ENCODE data around the gene ADCY7.

The ADCY7 gene

DNA sequence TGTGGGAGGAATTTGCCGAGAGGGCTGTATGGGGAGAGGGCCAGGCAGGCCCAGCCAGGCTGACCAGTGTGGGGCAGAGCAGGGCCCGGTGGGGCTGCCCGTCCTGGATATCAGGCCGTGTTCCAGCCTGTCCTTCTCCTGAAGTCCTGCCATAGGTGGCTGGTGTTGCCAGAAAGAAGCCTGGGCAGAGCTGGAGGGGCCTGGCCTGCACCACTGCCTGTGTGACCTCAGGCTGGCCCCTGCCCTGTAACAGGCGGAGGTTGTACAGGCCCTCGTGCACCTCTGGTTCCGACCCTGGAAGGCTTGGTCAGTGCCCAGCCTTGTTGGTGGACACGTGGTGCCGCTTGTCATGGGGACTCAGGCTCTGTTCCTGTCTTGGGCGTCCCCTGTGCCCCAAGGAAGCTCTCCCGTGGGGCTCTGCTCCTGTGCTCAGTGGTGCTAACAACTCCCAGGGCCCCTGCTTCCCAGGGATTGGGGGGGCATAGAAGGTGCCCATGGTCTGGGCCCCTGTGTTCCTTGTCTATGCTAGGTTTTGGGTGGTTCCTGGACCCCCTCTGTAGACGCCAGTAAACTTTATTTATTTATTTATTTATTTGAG, 33.3 kb downstream of the ADCY7 start:
- no peak overlapping the region for H3K4me3 ChIP-seq (ENCODE audit: low read depth, low read length)

DNA sequence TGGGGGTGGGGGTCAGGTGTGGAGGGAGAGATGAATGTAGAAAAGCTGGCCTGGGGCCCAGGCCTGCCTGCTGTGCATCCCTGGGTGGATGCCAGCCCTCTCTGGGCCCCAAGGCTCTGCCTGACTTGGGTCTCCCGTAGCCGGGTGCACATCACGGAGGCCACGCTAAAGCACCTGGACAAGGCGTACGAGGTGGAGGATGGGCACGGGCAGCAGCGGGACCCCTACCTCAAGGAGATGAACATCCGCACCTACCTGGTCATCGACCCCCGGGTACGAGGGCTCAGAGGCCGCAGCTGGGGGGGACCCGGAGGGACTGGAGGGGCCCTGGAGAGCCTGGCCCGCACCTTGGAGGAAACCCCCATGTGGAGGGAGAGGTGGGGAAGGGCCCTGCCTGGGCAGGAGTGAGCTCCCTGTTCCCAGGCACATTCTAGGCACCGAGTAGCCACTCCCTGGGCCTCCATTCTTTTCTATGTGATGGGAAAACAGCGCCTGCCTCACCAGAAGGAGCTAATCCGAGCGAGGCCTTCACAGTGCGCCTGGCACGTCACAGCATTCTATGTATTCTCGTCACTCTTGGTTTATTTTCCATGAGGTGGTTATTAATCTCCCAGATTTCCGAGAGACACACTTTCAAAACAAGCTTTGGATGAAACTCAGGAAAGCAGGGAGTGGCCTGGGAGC, 34.7 kb downstream of the ADCY7 start:
- TF ChIP-seq, protein P1, sequence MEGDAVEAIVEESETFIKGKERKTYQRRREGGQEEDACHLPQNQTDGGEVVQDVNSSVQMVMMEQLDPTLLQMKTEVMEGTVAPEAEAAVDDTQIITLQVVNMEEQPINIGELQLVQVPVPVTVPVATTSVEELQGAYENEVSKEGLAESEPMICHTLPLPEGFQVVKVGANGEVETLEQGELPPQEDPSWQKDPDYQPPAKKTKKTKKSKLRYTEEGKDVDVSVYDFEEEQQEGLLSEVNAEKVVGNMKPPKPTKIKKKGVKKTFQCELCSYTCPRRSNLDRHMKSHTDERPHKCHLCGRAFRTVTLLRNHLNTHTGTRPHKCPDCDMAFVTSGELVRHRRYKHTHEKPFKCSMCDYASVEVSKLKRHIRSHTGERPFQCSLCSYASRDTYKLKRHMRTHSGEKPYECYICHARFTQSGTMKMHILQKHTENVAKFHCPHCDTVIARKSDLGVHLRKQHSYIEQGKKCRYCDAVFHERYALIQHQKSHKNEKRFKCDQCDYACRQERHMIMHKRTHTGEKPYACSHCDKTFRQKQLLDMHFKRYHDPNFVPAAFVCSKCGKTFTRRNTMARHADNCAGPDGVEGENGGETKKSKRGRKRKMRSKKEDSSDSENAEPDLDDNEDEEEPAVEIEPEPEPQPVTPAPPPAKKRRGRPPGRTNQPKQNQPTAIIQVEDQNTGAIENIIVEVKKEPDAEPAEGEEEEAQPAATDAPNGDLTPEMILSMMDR (IDR thresholded peaks at IDR 0.05; ENCODE audit: borderline replicate concordance, insufficient read depth, low read depth, low read length) = no peak
- no peak overlapping the region for H3K4me3 ChIP-seq (ENCODE audit: low read depth, low read length)

More for the DNA sequence above, 33.3 kb downstream of the ADCY7 start:
- TF ChIP-seq, protein P1 (IDR thresholded peaks at IDR 0.05; ENCODE audit: borderline replicate concordance, insufficient read depth, low read depth, low read length) = no peak

DNA sequence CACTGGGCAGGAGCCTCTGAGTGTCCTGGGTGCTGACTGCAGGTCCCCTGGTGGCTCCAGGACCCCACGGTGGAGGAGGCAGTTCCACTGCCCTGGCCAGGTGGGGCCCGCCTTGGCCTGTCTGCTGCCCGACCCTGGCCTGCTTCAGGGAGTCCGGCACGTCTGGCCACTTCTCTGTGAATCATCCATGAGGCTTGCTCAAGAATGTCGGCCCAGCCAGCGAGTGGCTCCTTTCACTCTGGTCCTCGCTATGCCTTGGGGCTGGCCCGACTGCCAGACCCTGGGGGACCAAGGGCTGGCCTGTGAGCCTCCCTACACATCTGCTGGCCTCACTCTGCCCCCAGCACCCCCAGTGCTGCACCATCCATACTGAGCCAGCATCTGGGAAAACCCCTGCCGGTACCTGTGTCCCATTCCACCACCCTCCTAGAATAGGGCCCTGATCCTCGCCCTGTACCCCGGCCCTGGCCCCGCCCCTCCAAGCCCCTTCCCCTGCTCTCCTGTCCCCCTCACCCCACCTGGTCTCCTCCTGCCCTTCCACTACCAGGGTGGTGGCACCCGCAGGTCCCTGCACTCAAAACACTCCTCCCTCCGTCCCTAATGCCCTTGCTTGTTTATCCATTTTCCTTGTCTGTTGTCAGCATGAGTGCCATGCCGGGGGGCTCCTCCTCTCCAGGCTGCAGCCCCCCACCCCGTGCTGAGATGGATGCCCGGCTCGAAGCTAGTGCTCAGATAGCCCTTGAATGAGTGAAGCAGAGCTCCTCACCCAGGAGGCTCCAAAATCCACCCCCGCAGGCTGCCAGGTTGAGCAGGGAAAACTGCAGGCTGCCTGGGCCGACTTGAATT, 35.5 kb downstream of the ADCY7 start:
- H3K4me3 ChIP-seq (ENCODE audit: low read depth, low read length) = no peak overlapping the region
- TF ChIP-seq, protein P1 (IDR thresholded peaks at IDR 0.05; ENCODE audit: borderline replicate concordance, insufficient read depth, low read depth, low read length) = no peak

DNA sequence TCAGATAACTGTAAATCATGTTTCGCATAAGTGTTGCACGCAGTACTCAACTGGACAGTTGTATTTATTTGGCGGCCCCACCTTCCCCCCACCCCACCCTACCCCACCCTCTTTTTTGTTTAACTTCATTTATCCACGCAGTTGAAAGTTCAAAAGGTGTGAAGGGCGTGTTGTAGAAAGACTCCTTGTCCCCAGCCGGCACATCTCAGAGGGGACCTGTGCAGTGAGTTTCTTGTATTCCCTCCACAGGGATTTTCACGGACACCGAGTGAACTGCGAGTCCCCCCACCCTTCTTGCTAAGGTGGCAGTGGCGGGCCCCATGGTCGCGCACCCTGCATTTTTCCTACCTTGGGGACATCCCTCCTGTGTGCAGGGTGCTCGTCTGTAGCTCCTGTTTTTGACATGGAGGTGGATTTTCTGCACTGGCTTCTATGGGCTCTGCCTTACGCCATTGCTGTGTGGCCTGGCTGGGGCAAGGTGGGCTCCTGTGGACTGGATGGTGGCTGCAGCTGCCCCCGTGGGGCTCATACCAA, 36.2 kb downstream of the ADCY7 start:
- no peak overlapping the region for H3K4me3 ChIP-seq (ENCODE audit: low read depth, low read length)
- TF ChIP-seq, protein P1 (IDR thresholded peaks at IDR 0.05; ENCODE audit: borderline replicate concordance, insufficient read depth, low read depth, low read length) = no peak

DNA sequence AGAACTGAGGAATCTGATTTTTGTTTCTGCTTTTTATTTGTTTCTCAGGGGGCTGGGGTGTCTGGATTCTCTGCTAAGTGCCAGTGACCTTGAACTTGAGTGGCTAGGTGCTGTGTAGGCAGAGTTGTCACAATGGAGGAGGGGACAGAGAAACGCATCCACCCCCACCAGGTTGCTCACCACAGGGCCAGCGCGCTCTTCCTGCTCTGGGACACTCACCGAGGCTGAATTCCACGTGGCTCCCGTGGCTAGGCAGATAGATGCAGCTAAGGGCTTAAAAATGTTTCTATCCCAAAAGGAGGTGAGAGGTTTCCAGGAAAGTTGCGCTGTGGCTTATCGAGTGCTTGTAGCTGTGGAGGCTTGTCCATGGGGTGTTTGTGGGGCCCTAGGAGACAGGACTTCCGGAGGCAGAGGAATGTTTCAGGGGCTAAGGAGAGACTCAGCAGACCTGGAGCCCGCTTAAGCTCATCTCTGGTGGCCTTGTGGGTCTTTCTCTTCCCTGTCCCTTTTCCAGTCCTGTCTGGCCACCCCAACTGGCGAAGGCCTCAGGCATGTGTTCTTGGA, 36.8 kb downstream of the ADCY7 start:
- H3K4me3 ChIP-seq (ENCODE audit: low read depth, low read length) = no peak overlapping the region

More for the DNA sequence above, 36.8 kb downstream of the ADCY7 start:
- TF ChIP-seq, protein P1 (IDR thresholded peaks at IDR 0.05; ENCODE audit: borderline replicate concordance, insufficient read depth, low read depth, low read length) = no peak

All from GM12875 (cell line).